Tibial nerve (tissue), 4 donors: ENCODE results near the gene CDCA8. TPM values are rescaled to one million over a fixed set of nuclear protein-coding genes. Genes with fewer than 3 reads are reported as not detected.

Experiments
- DNase-seq, 2 donors: peaks; one replicate each; pipeline ENCODE4 v3.0.0-alpha.2; 2019; ENCODE audit warnings: low spot score in 2 of 2
- H3K27ac ChIP-seq, 4 donors: fragments of 200-600 bp; sonication (generic) in 3 of 4; one replicate each; pipeline ENCODE4 v1.5.1; 2017 to 2019; ENCODE audit warnings: mild to moderate bottlenecking in 1 of 4
- H3K27me3 ChIP-seq, 2 donors: fragments of 200-600 bp; sonication (generic) in 1 of 2; one replicate each; pipeline versions ENCODE4 v1.5.1 to v1.6.0; 2017 to 2019
- H3K36me3 ChIP-seq, 3 donors: fragments of 200-600 bp; sonication (generic); one replicate each; pipeline ENCODE4 v1.5.1; 2018 to 2019
- H3K4me1 ChIP-seq, 4 donors: fragments of 200-600 bp; sonication (generic) in 3 of 4; one replicate each; pipeline ENCODE4 v1.5.1; 2017 to 2019
- H3K4me3 ChIP-seq, 4 donors: fragments of 200-600 bp; sonication (generic) in 3 of 4; one replicate each; pipeline ENCODE4 v1.5.1; 2017 to 2019; ENCODE audit warnings: mild to moderate bottlenecking in 1 of 4, moderate library complexity in 1 of 4
- H3K9me3 ChIP-seq, 4 donors: fragments of 200-600 bp; sonication (generic) in 3 of 4; one replicate each; pipeline ENCODE4 v1.5.1; 2017 to 2019
- EP300 ChIP-seq, 2 donors: sonication (generic); formaldehyde crosslinking; IDR thresholded peaks; one replicate each; pipeline ENCODE4 v1.6.1; 2017; ENCODE audit warnings: antibody characterized with exemption in 2 of 2, mild to moderate bottlenecking in 1 of 2
- POLR2A ChIP-seq, 2 donors: fragments of 450-650 bp; IDR thresholded peaks; one replicate each; pipeline ENCODE4 v1.6.1; 2017; ENCODE audit warnings: antibody characterized with exemption in 2 of 2, mild to moderate bottlenecking in 2 of 2, moderate library complexity in 2 of 2
- WGBS, 2 donors: methylation state at CpG; one replicate each; pipeline ENCODE4 v1.1.5; 2018; 5-methylcytosine and 5-hydroxymethylcytosine counted together
- total RNA-seq, 4 donors: library from RNA; depleted of rRNA; stranded (reverse); fragments of >200 nt; gene quantifications; one replicate each; pipeline ENCODE4 v1.1.0, GENCODE V29; 2016
- TF ChIP-seq, protein P1 (sequence below), 5 experiments: fragments of 200-600 bp in 3 of 5; fragments of 450-650 bp in 2 of 5; sonication (generic) in 3 of 5; IDR thresholded peaks; one replicate each; pipeline ENCODE4 v1.5.1; 2016 to 2019; ENCODE audit warnings: antibody characterized with exemption in 5 of 5, mild to moderate bottlenecking in 3 of 5, moderate library complexity in 2 of 5

Gene CDCA8
- total RNA-seq, 4 donors from 2014 or later = 0.66 to 0.98 (median 0.90) TPM; not detected in 1

DNA sequence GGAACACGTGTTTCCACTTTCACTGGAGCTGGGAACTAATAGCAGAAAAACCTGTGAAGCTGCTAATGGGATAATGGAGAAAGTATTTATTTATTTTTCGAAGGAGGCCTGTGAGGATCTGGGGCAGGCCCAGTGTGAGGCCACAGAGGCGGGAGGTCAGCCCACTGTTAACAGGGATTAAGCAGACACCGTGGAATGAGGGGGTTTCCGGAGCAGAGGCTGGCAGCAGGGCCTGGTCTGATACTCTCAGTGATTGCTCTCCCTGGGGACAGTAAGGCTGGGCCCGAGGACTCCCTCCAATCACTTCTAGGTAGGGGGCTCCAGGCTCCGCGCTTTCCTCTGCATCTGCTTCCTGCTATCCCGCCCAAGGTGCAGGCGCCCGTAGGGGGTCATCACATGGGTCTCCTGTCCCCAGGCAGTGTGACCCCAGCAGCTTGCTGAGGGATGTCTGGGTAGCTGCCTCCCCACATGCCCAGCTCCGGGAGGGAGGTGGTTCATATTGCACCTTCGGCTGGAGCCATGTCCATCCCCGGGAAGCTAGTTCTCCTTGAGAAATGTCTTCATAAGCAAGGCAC, 28.8 kb upstream of the CDCA8 start:
- Histone ChIP-seq H3K4me3 (no peak overlapping the region), H3K27ac (no peak overlapping the region), H3K36me3 (no peaks in the 10 kb centered on the region), H3K4me1 (no peaks in the 10 kb centered on the region), H3K9me3 (no peaks in the 10 kb centered on the region), H3K27me3 (peaks cover 0 to 26% of the 10 kb centered on the region in 2 donors)
- TF ChIP-seq POLR2A (IDR thresholded peaks at IDR 0.05) (no peak), EP300 (IDR thresholded peaks at IDR 0.05) (no peak)
- TF ChIP-seq, protein P1, sequence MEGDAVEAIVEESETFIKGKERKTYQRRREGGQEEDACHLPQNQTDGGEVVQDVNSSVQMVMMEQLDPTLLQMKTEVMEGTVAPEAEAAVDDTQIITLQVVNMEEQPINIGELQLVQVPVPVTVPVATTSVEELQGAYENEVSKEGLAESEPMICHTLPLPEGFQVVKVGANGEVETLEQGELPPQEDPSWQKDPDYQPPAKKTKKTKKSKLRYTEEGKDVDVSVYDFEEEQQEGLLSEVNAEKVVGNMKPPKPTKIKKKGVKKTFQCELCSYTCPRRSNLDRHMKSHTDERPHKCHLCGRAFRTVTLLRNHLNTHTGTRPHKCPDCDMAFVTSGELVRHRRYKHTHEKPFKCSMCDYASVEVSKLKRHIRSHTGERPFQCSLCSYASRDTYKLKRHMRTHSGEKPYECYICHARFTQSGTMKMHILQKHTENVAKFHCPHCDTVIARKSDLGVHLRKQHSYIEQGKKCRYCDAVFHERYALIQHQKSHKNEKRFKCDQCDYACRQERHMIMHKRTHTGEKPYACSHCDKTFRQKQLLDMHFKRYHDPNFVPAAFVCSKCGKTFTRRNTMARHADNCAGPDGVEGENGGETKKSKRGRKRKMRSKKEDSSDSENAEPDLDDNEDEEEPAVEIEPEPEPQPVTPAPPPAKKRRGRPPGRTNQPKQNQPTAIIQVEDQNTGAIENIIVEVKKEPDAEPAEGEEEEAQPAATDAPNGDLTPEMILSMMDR (IDR thresholded peaks at IDR 0.05) = no peak
- WGBS, 2 donors = 21 to 47% methylated on average over 12 to 14 of the region's 14 CpGs
- DNase-seq = no peak

DNA sequence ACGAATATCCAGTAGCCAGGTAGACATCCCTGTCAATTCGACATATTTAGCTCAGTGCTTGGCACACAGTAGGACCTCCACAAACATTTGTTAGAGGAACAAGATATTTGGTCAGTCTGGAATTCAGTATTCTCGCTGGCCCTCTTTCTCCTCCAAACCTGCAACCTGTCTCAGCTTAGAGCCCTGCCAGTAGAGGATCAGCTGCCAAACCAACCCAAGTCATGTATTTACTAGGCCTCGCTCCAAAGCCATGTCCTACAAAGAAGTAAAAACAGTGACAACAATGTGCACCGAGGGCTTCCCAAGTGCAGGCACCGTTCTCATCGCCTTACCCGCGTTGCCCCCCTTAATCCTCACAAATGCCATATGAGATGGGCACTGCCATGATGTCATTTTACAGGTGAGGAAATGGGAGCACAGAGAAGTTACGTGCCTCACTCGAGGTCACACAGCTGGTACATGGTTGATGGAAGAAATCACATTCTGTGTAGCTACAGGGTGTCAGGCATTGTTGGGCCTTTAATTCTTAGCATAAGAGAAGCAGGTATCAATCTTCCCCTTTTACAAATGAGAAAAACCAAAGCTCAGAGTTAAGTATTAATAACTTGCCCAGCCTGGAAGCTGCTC, 26.0 kb upstream of the CDCA8 start:
- Histone ChIP-seq H3K27ac (no peak overlapping the region), H3K36me3 (no peaks in the 10 kb centered on the region), H3K27me3 (peaks cover 0 to 18% of the 10 kb centered on the region in 2 donors), H3K4me3 (no peak overlapping the region), H3K4me1 (no peaks in the 10 kb centered on the region), H3K9me3 (no peaks in the 10 kb centered on the region)
- 84 to 86% methylated on average over 11 of the region's 11 CpGs for WGBS, 2 donors
- TF ChIP-seq, protein P1 (IDR thresholded peaks at IDR 0.05) = no peak
- TF ChIP-seq EP300 (IDR thresholded peaks at IDR 0.05) = no peak
- no peak for TF ChIP-seq POLR2A (IDR thresholded peaks at IDR 0.05)
- no peak for DNase-seq

DNA sequence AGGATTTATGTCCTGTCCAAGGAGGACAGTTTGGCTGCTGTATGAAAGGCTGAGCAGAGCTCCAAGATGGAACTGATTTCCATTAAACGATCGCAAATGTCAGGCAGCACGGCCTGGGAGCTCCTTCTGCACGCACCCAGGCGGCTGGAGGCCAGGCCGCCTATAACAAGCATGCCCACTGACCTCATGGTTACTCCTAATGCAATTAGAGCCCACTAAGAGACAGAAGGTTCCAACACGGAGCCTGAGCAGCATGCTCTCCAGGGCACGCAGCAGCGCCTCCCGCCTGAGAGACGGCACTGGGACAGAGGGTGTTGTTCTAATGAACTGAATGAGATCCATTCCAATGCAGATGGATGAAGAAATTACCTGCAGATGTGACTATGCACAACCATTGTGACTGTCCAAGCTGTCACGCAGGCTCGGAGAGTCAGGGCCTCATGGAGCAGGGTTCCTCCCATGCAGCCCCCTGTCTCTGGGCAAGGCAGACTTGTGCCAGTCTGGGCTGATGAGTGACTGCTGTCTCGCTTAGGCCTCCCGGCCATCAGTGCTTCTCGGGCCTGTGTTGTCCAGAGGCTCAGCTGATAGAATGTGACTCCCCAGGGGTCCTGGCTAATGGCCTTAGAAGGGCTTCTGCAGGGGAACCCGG, 25.2 kb upstream of the CDCA8 start:
- Histone ChIP-seq H3K4me3 (no peak overlapping the region), H3K27ac (no peak overlapping the region), H3K9me3 (no peaks in the 10 kb centered on the region), H3K27me3 (peaks cover 0 to 13% of the 10 kb centered on the region in 2 donors), H3K36me3 (no peaks in the 10 kb centered on the region), H3K4me1 (no peaks in the 10 kb centered on the region)
- no peak for DNase-seq
- TF ChIP-seq EP300 (IDR thresholded peaks at IDR 0.05) = no peak
- TF ChIP-seq POLR2A (IDR thresholded peaks at IDR 0.05) = no peak
- TF ChIP-seq, protein P1 (IDR thresholded peaks at IDR 0.05) = no peak
- 37 to 42% methylated on average over 14 to 17 of the region's 17 CpGs for WGBS, 2 donors

DNA sequence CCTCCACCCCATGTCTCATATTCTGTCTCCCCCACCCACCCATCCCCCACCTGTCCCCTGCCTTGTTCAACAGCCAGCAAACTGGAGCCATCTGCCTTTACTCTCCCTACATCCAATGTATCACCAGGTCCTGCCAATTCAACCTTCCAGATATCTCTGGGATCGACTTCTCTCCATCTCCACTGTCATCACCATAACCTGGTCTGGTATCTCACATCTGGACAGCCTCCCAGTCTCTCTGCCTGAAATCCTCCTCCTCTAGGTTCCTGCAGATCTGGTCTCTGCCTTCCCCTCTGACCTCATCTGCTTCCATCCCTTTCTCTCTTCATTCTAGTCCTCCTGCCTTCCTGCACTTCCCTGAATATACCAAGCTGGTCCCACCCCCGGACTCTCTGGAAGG, 22.2 kb upstream of the CDCA8 start:
- TF ChIP-seq, protein P1 (IDR thresholded peaks at IDR 0.05) = no peak
- no peak for TF ChIP-seq POLR2A (IDR thresholded peaks at IDR 0.05)
- no peak for TF ChIP-seq EP300 (IDR thresholded peaks at IDR 0.05)
- Histone ChIP-seq H3K27me3 (peaks cover 0 to 13% of the 10 kb centered on the region in 2 donors), H3K4me3 (no peak overlapping the region), H3K4me1 (no peaks in the 10 kb centered on the region), H3K36me3 (no peaks in the 10 kb centered on the region), H3K27ac (no peak overlapping the region), H3K9me3 (no peaks in the 10 kb centered on the region)
- DNase-seq = no peak
- WGBS, 2 donors = 78 to 83% methylated on average over 2 of the region's 2 CpGs

DNA sequence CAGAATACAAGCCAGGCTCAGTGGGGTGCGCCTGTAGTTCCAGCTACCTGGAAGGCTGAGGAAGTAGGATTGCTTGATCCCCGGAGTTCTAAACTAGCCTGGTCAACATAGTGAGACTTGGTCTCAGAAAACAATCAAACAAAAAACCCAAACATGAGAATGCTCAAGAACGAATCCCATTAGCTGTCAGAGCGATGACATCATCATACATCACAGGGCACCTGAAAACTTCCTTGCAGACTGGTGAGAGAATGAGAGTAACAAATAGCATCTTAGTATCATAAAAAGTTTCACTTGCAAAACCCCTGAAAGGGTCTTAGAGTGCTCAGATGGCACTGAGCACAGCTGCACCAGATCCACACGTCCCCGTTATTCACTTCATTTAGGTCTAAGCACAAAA, 21.1 kb upstream of the CDCA8 start:
- TF ChIP-seq EP300 (IDR thresholded peaks at IDR 0.05) = no peak
- TF ChIP-seq POLR2A (IDR thresholded peaks at IDR 0.05) = no peak
- TF ChIP-seq, protein P1 (IDR thresholded peaks at IDR 0.05) = no peak
- no peak for DNase-seq
- Histone ChIP-seq H3K9me3 (no peaks in the 10 kb centered on the region), H3K27ac (no peak overlapping the region), H3K36me3 (no peaks in the 10 kb centered on the region), H3K4me1 (peaks cover 0 to 7% (median 2%) of the 10 kb centered on the region in 4 donors), H3K4me3 (no peak overlapping the region), H3K27me3 (peaks cover 0 to 13% of the 10 kb centered on the region in 2 donors)
- WGBS, 2 donors = 72 to 77% methylated on average over 6 of the region's 6 CpGs
